ENCODE measurements around the gene MCC. TPM values are rescaled to one million over a fixed set of nuclear protein-coding genes. Genes with fewer than 3 reads are reported as not detected.

Gene MCC
- total and polyA plus RNA-seq, 2 of the 4 experiments (the other 2 are of a cell fraction): 5.0 to 20.6 TPM

- Histone ChIP-seq H3K23ac (ENCODE audit: low read depth, low read length) (no peak overlapping the region), H3K4me3 (ENCODE audit: insufficient read depth, low read depth, low read length) (no peak overlapping the region), H3K9me1 (ENCODE audit: insufficient read depth, low read length) (no peaks in the 10 kb centered on the region; the same call in 1 of the 2 replicates), H3K56ac (ENCODE audit: extremely low read depth, insufficient read depth, low read length) (no peak overlapping the region), H2BK20ac (ENCODE audit: low read depth, low read length) (no peak overlapping the region), H3K9me3 (ENCODE audit: control insufficient read depth, insufficient read depth, low read length) (no peaks in the 10 kb centered on the region), H2AFZ (replicated peaks; ENCODE audit: low read length, poor library complexity) (no peak overlapping the region), H4K8ac (ENCODE audit: low read depth in 2 of 2, low read length in 2 of 2) (no peak overlapping the region), H2BK15ac (ENCODE audit: low read depth, low read length) (no peak overlapping the region), H3K4me1 (ENCODE audit: control insufficient read depth, insufficient read depth, low read length) (peaks cover 2% of the 10 kb centered on the region; the same call in 1 of the 2 replicates), H3K4ac (ENCODE audit: low read depth, low read length) (no peak overlapping the region), H3K27me3 (ENCODE audit: control insufficient read depth, insufficient read depth, low read length) (no peaks in the 10 kb centered on the region), H3K9ac (ENCODE audit: low read depth, low read length) (no peak overlapping the region), H3K36me3 (ENCODE audit: control insufficient read depth, insufficient read depth, low read length) (no peaks in the 10 kb centered on the region), H3K79me1 (ENCODE audit: low read depth in 1 of 2, low read length in 2 of 2) (no peaks in the 10 kb centered on the region), H3K27ac (ENCODE audit: insufficient read depth, low read length) (no peak overlapping the region), H4K5ac (ENCODE audit: low read depth, low read length) (no peak overlapping the region), H4K91ac (ENCODE audit: insufficient read depth, low read depth, low read length) (no peak overlapping the region), H3K18ac (ENCODE audit: low read depth, low read length) (no peak overlapping the region), H4K20me1 (ENCODE audit: insufficient read depth, low read length) (no peaks in the 10 kb centered on the region), H2AK9ac (replicated peaks; ENCODE audit: low read depth, low read length, poor library complexity) (no peak overlapping the region), H2AK5ac (ENCODE audit: low read depth, low read length) (no peak overlapping the region), H3K4me2 (ENCODE audit: low read depth, low read length) (no peak overlapping the region), H2BK5ac (ENCODE audit: low read depth, low read length, poor library complexity, severe bottlenecking) (no peak overlapping the region), H3K14ac (replicated peaks; ENCODE audit: low read depth, low read length) (no peak overlapping the region), H2BK120ac (ENCODE audit: low read depth, low read length) (no peak overlapping the region)
- TF ChIP-seq RAD21 (IDR thresholded peaks at IDR 0.05; ENCODE audit: low read length) (no peak), MXI1 (IDR thresholded peaks at IDR 0.05; ENCODE audit: borderline replicate concordance, low read depth, low read length) (no peak), SMC3 (IDR thresholded peaks at IDR 0.05; ENCODE audit: low read depth, low read length) (no peak), RCOR1 (IDR thresholded peaks at IDR 0.05; ENCODE audit: insufficient replicate concordance, low read length) (no peak)
- TF ChIP-seq, protein P1, sequence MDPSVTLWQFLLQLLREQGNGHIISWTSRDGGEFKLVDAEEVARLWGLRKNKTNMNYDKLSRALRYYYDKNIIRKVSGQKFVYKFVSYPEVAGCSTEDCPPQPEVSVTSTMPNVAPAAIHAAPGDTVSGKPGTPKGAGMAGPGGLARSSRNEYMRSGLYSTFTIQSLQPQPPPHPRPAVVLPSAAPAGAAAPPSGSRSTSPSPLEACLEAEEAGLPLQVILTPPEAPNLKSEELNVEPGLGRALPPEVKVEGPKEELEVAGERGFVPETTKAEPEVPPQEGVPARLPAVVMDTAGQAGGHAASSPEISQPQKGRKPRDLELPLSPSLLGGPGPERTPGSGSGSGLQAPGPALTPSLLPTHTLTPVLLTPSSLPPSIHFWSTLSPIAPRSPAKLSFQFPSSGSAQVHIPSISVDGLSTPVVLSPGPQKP (IDR thresholded peaks at IDR 0.05; ENCODE audit: borderline replicate concordance, low read depth, low read length): no peak
- in situ Hi-C loops (cut with MboI; ENCODE audit: low sequenced_read_pairs) (no loop called here), dilution Hi-C loops (cut with HindIII; ENCODE audit: low sequenced_read_pairs, unreplicated experiment) (no loop called here), intact Hi-C loops (cut with micrococcal nuclease) (no loop called here)
- ATAC-seq (ENCODE audit: low read depth) (no peak), DNase-seq (no peak)
- WGBS, 2 experiments (ENCODE audit: extremely low coverage in 2 of 2, insufficient read length in 1 of 2): 100% methylated on average over 2 of the region's 6 CpGs; no CpG with 5 or more reads in 1 of the 2 experiments
- ChIA-PET POLR2A (ENCODE audit: unreplicated experiment) (no interaction called here), CTCF (no interaction called here)
- BruUV-seq (replicated peaks): no TSS peak
Observed at GRCh38 chr5:113452941-113453340, 35.3 kb downstream of the MCC start.
